ENCODE results near the gene MED16. TPM values are rescaled to one million over a fixed set of nuclear protein-coding genes. Genes with fewer than 3 reads are reported as not detected.
A peak's percentile ranks its signal among the peaks of the same experiment; 100 is the strongest.

The MED16 gene
- total and polyA plus RNA-seq, 2 of the 13 experiments (the other 11 are each of a cell fraction or from before 2014, with no cell fraction given): 13.3 to 14.8 TPM

DNA sequence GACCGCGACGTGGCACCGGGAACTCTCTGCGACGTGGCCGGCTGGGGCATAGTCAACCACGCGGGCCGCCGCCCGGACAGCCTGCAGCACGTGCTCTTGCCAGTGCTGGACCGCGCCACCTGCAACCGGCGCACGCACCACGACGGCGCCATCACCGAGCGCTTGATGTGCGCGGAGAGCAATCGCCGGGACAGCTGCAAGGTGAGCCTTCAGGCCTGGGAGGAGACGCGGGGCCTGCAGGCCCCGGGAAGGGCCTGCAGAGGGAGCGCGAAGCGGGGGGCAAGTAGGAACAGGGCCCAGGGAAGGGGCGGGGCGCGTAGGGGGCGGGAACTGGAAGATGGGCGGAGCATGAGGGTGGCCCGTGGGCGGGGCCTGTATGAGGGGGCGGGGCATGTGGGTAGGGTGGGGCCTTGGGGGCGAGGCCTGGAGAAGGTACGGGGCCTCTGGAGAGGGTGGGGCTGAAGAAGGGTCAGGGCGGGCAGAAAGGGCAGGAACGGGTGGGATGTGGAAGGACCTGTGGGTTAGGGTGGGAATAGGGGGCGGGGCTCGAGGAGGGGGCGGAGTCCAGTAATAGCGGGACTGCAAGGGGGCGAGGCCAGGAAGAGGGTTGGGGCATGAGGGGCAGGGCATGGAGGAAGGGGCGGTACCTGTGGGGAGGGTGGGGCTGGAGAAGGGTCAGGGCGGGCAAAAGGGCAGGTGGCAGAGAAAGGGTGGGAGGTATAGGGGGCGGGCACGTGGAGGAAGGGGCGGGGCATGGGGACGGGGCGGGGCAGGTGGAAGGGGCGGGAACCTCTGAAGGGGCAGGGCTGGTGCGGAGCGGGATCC, 31.0 kb downstream of the MED16 start (continued):
- no peak for TF ChIP-seq ZNF660 (CRISPR knock-in tag; IDR thresholded peaks at IDR 0.05; ENCODE audit: borderline replicate concordance, low read depth)
- TF ChIP-seq NCOA2 (CRISPR knock-in tag; IDR thresholded peaks at IDR 0.05): no peak
- TF ChIP-seq MATR3 (CRISPR knock-in tag; IDR thresholded peaks at IDR 0.05): 0 out of 2 replicates have a peak, but pooled peaks have one; percentile 73
- no peak for TF ChIP-seq ZBTB7B (CRISPR knock-in tag; IDR thresholded peaks at IDR 0.05)
- TF ChIP-seq AHR (CRISPR knock-in tag; IDR thresholded peaks at IDR 0.05): no peak
- no peak for TF ChIP-seq CBX5 (CRISPR knock-in tag; IDR thresholded peaks at IDR 0.05; ENCODE audit: borderline replicate concordance)
- no peak for TF ChIP-seq SRSF4 (IDR thresholded peaks at IDR 0.05; ENCODE audit: low read depth, low read length, poor library complexity, severe bottlenecking)
- peak; percentile 75 for TF ChIP-seq HOXA3 (CRISPR knock-in tag; IDR thresholded peaks at IDR 0.05)
- no peak for TF ChIP-seq ZSCAN22 (CRISPR knock-in tag; IDR thresholded peaks at IDR 0.05)
- peak; percentile 22; the same call in 1 of the 2 replicates for TF ChIP-seq ZFX (CRISPR knock-in tag; IDR thresholded peaks at IDR 0.05; ENCODE audit: low read depth)
- TF ChIP-seq, protein P1, sequence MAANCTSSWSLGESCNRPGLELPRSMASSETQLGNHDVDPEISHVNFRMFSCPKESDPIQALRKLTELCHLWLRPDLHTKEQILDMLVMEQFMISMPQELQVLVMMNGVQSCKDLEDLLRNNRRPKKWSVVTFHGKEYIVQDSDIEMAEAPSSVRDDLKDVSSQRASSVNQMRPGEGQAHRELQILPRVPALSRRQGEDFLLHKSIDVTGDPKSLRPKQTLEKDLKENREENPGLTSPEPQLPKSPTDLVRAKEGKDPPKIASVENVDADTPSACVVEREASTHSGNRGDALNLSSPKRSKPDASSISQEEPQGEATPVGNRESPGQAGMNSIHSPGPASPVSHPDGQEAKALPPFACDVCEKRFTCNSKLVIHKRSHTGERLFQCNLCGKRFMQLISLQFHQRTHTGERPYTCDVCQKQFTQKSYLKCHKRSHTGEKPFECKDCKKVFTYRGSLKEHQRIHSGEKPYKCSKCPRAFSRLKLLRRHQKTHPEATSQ (CRISPR knock-in tag; IDR thresholded peaks at IDR 0.05; ENCODE audit: borderline replicate concordance): no peak
- TF ChIP-seq MED1 (CRISPR knock-in tag; IDR thresholded peaks at IDR 0.05): no peak
- peak; percentile 27 for TF ChIP-seq AGO2 (optimal IDR thresholded peaks at IDR 0.05; ENCODE audit: low read depth, low read length)
- no peak for TF ChIP-seq ZNF761 (CRISPR knock-in tag; conservative IDR thresholded peaks at IDR 0.05)
- no peak for TF ChIP-seq MIER2 (CRISPR knock-in tag; IDR thresholded peaks at IDR 0.05)
- TF ChIP-seq, protein P2, sequence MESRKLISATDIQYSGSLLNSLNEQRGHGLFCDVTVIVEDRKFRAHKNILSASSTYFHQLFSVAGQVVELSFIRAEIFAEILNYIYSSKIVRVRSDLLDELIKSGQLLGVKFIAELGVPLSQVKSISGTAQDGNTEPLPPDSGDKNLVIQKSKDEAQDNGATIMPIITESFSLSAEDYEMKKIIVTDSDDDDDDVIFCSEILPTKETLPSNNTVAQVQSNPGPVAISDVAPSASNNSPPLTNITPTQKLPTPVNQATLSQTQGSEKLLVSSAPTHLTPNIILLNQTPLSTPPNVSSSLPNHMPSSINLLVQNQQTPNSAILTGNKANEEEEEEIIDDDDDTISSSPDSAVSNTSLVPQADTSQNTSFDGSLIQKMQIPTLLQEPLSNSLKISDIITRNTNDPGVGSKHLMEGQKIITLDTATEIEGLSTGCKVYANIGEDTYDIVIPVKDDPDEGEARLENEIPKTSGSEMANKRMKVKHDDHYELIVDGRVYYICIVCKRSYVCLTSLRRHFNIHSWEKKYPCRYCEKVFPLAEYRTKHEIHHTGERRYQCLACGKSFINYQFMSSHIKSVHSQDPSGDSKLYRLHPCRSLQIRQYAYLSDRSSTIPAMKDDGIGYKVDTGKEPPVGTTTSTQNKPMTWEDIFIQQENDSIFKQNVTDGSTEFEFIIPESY (CRISPR knock-in tag; IDR thresholded peaks at IDR 0.05): peak; percentile 92
- TF ChIP-seq KLF16 (CRISPR knock-in tag; IDR thresholded peaks at IDR 0.05): no peak
- TF ChIP-seq, protein P3, sequence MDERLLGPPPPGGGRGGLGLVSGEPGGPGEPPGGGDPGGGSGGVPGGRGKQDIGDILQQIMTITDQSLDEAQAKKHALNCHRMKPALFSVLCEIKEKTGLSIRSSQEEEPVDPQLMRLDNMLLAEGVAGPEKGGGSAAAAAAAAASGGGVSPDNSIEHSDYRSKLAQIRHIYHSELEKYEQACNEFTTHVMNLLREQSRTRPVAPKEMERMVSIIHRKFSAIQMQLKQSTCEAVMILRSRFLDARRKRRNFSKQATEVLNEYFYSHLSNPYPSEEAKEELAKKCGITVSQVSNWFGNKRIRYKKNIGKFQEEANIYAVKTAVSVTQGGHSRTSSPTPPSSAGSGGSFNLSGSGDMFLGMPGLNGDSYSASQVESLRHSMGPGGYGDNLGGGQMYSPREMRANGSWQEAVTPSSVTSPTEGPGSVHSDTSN (CRISPR knock-in tag; IDR thresholded peaks at IDR 0.05): no peak
- no peak for TF ChIP-seq CENPT (CRISPR knock-in tag; IDR thresholded peaks at IDR 0.05; ENCODE audit: low read depth)
- no peak for TF ChIP-seq ZNF7 (CRISPR knock-in tag; IDR thresholded peaks at IDR 0.05)
- TF ChIP-seq, protein P4, sequence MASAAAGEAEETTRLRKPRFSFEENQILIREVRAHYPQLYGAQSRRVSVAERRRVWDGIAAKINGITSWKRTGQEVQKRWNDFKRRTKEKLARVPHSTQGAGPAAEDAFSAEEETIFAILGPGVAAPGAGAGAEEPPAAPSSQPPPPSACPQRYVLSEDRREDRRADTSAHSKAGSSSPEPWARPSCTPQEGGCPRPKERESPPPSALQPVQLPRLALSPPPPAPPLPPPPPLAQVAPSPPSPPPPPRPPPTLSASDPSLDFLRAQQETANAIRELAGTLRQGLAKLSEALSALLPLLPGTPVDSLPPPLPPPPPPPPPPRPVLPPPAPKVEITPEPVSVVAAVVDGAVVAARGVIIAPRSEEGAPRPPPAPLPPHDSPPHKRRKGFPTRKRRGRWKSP (CRISPR knock-in tag; IDR thresholded peaks at IDR 0.05): no peak
- no peak for TF ChIP-seq MEIS1 (CRISPR knock-in tag; IDR thresholded peaks at IDR 0.05; ENCODE audit: borderline replicate concordance)
- no peak for TF ChIP-seq SMAD3 (CRISPR knock-in tag; IDR thresholded peaks at IDR 0.05)
- TF ChIP-seq KLF13 (CRISPR knock-in tag; IDR thresholded peaks at IDR 0.05): no peak
- no peak for TF ChIP-seq ZNF446 (CRISPR knock-in tag; IDR thresholded peaks at IDR 0.05)
- 0 out of 2 replicates have a peak, but pooled peaks have one; percentile 26 for TF ChIP-seq HNRNPL (IDR thresholded peaks at IDR 0.05; ENCODE audit: low read depth, low read length)
